GM20000 (cell line): ENCODE measurements around the gene PSAT1.

Experiments
- DNase-seq: peaks from one replicate; pipeline ENCODE4 v3.0.0; 2012; ENCODE audit warnings: low spot score
- CTCF ChIP-seq: IDR thresholded peaks from 2 replicates; pipeline ENCODE4 v1.5.1; 2012; ENCODE audit warnings: mild to moderate bottlenecking, control low read depth; ENCODE audit errors: extremely low read depth, missing control alignments

PSAT1 gene

GRCh38 chr9:78358329-78359051 lies 61.6 kb downstream of the PSAT1 start:
- TF ChIP-seq CTCF = no peak
- no peak for DNase-seq

- DNase-seq = no peak
These were observed 66.3 kb downstream of the PSAT1 start for GRCh38 chr9:78363221-78363620.

GRCh38 chr9:78365748-78366697 lies 69.1 kb downstream of the PSAT1 start:
- no peak for DNase-seq
- no peak for TF ChIP-seq CTCF

More at GRCh38 chr9:78363221-78363620, 66.3 kb downstream of the PSAT1 start:
- TF ChIP-seq CTCF = no peak

GRCh38 chr9:78366827-78367226 lies 69.9 kb downstream of the PSAT1 start:
- no peak for TF ChIP-seq CTCF
- no peak for DNase-seq

- DNase-seq = no peak
- no peak for TF ChIP-seq CTCF
These were observed 71.3 kb downstream of the PSAT1 start for GRCh38 chr9:78368236-78368635.

GRCh38 chr9:78369639-78370219 lies 72.8 kb downstream of the PSAT1 start:
- peak; percentile 73 for TF ChIP-seq CTCF

GRCh38 chr9:78370991-78371390 lies 74.1 kb downstream of the PSAT1 start:
- DNase-seq = no peak
- TF ChIP-seq CTCF = no peak

More at GRCh38 chr9:78369639-78370219, 72.8 kb downstream of the PSAT1 start:
- peak; percentile 61 for DNase-seq
